ENCODE data around the gene KRTAP5-2.

DNA sequence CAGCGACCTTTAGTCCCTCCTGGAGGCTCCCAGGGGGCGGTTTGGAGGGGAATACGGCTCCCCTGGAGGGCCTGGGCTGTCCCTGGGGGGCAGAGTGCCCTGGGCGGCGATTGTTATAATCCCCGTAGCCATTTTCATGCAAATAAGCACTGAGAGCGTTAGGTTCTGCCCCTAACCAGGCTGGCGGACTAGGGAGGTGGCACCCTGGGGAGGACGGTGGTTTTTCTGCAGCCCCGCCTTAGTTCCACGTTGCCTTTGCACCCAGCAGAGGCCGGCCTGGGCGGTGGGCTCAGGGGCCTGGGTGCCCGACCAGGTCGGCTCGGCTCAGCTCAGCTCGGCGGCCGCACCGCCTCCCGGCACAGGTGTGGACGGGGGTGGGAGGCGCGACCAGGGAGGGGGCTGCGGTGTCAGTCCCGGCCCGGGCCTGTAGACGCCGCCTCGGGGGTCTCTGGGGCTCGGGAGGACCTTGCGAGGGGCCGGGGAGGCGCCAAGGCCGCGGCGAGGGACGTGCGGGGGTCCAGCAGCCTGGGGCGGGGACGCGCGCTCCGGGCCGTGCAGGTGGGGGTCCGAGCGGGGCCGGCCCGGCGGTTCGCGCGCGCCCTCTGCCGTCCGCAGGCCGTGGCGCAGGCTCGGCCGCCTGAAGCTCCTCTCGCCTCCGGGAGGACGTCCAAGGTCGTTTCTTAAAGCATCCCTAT lies 23.7 kb downstream of the KRTAP5-2 start:
- TF ChIP-seq, protein P1, sequence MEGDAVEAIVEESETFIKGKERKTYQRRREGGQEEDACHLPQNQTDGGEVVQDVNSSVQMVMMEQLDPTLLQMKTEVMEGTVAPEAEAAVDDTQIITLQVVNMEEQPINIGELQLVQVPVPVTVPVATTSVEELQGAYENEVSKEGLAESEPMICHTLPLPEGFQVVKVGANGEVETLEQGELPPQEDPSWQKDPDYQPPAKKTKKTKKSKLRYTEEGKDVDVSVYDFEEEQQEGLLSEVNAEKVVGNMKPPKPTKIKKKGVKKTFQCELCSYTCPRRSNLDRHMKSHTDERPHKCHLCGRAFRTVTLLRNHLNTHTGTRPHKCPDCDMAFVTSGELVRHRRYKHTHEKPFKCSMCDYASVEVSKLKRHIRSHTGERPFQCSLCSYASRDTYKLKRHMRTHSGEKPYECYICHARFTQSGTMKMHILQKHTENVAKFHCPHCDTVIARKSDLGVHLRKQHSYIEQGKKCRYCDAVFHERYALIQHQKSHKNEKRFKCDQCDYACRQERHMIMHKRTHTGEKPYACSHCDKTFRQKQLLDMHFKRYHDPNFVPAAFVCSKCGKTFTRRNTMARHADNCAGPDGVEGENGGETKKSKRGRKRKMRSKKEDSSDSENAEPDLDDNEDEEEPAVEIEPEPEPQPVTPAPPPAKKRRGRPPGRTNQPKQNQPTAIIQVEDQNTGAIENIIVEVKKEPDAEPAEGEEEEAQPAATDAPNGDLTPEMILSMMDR (IDR thresholded peaks at IDR 0.05): peak; percentile 70 to 96 (median 89)
- no peak for TF ChIP-seq POLR2AphosphoS5 (IDR thresholded peaks at IDR 0.05)

All from prostate gland (tissue), 2 donors.